ENCODE results near the gene BAG3.
A peak's percentile ranks its signal among the peaks of the same experiment; 100 is the strongest.

The BAG3 gene

GRCh38 chr10:119665901-119666708 lies 14.9 kb downstream of the BAG3 start:
- no peak for DNase-seq (ENCODE audit: low read depth in 2 of 2)

- no peak for DNase-seq (ENCODE audit: low read depth in 2 of 2)
These were observed 15.5 kb downstream of the BAG3 start for GRCh38 chr10:119666709-119667004.

GRCh38 chr10:119667562-119668328 lies 16.6 kb downstream of the BAG3 start:
- no peak for DNase-seq (ENCODE audit: low read depth in 2 of 2)

GRCh38 chr10:119668461-119668860 lies 17.3 kb downstream of the BAG3 start:
- no peak for DNase-seq (ENCODE audit: low read depth in 2 of 2)

- no peak for DNase-seq (ENCODE audit: low read depth in 2 of 2)
These were observed 18.2 kb downstream of the BAG3 start for GRCh38 chr10:119669331-119669730.

GRCh38 chr10:119669975-119670640 lies 18.9 kb downstream of the BAG3 start:
- DNase-seq (ENCODE audit: low read depth in 2 of 2) = no peak

- no peak for DNase-seq (ENCODE audit: low read depth in 2 of 2)
These were observed 19.5 kb downstream of the BAG3 start for GRCh38 chr10:119670717-119671116.

- no peak for DNase-seq (ENCODE audit: low read depth in 2 of 2)
These were observed 20.2 kb downstream of the BAG3 start for GRCh38 chr10:119671381-119671780.

GRCh38 chr10:119672291-119672690 lies 21.1 kb downstream of the BAG3 start:
- no peak for DNase-seq (ENCODE audit: low read depth in 2 of 2)

- no peak for DNase-seq (ENCODE audit: low read depth in 2 of 2)
These were observed 22.1 kb downstream of the BAG3 start for GRCh38 chr10:119673271-119673670.

GRCh38 chr10:119675483-119676170 lies 24.4 kb downstream of the BAG3 start:
- DNase-seq (ENCODE audit: low read depth in 2 of 2) = no peak

GRCh38 chr10:119677126-119677525 lies 25.9 kb downstream of the BAG3 start:
- no peak for DNase-seq (ENCODE audit: low read depth in 2 of 2)

GRCh38 chr10:119677904-119678755 lies 26.9 kb downstream of the BAG3 start:
- DNase-seq (ENCODE audit: low read depth in 2 of 2) = no peak

- no peak for DNase-seq (ENCODE audit: low read depth in 2 of 2)
These were observed 28.3 kb downstream of the BAG3 start for GRCh38 chr10:119679480-119679829.

- no peak for DNase-seq (ENCODE audit: low read depth in 2 of 2)
These were observed 28.9 kb downstream of the BAG3 start for GRCh38 chr10:119680050-119680449.

GRCh38 chr10:119680650-119681081 lies 29.5 kb downstream of the BAG3 start:
- DNase-seq (ENCODE audit: low read depth in 2 of 2) = no peak

GRCh38 chr10:119686465-119687191 lies 35.4 kb downstream of the BAG3 start:
- peak; percentile 65 to 70 for DNase-seq (ENCODE audit: low read depth in 2 of 2)

GRCh38 chr10:119687192-119688032 lies 36.2 kb downstream of the BAG3 start:
- DNase-seq (ENCODE audit: low read depth in 2 of 2) = no peak

GRCh38 chr10:119688033-119688508 lies 36.9 kb downstream of the BAG3 start:
- DNase-seq (ENCODE audit: low read depth in 2 of 2) = no peak

Data from stimulated activated CD8-positive, alpha-beta memory T cell treated with anti-CD3 and anti-CD28 coated beads, Interleukin-2, amount 100 ng/mL, for 1 hour (primary cell).